ENCODE results near the gene USP14.

The USP14 gene

GRCh38 chr18:210075-210474, 51.7 kb downstream of the USP14 start:
- Histone ChIP-seq H3K36me3 (ENCODE audit: control insufficient read depth, insufficient read depth, low read length) (peaks cover 6% of the 10 kb centered on the region; the same call in 1 of the 2 replicates), H3K4me3 (ENCODE audit: low read length) (no peak overlapping the region), H3K27ac (ENCODE audit: low read length) (no peak overlapping the region), H3K9me3 (ENCODE audit: control insufficient read depth, insufficient read depth, low read length) (no peaks in the 10 kb centered on the region), H3K27me3 (ENCODE audit: control insufficient read depth, insufficient read depth, low read length) (no peaks in the 10 kb centered on the region), H3K4me1 (ENCODE audit: control insufficient read depth, insufficient read depth, low read length) (no peaks in the 10 kb centered on the region)
- no CpG with 5 or more reads among the region's 1 CpG for WGBS (ENCODE audit: insufficient coverage, insufficient read length)
- no peak for DNase-seq (ENCODE audit: low read depth, low spot score)

DNA sequence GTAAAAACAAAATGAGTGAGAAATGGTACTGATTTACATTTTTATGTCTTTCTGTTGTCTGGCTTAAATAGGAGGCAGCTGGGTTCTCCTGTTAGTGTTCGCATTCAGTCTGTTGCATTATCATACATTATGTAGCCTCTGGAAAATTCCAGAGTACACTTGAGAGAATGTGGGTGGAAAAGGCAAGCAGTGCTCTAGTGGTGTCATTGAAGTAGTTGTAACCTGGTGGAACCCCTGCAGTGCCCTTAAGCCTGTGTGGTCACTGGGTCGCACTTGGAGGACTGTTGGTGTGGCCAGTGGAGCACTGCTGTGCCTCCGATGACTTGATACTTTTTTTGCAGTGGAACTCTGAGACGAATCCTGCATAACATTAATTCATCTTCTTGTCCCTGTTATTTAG, 52.4 kb downstream of the USP14 start:
- Histone ChIP-seq H3K36me3 (ENCODE audit: control insufficient read depth, insufficient read depth, low read length) (peaks cover 9% of the 10 kb centered on the region; the same call in 1 of the 2 replicates), H3K4me3 (ENCODE audit: low read length) (no peak overlapping the region), H3K9me3 (ENCODE audit: control insufficient read depth, insufficient read depth, low read length) (no peaks in the 10 kb centered on the region), H3K27ac (ENCODE audit: low read length) (no peak overlapping the region), H3K27me3 (ENCODE audit: control insufficient read depth, insufficient read depth, low read length) (no peaks in the 10 kb centered on the region), H3K4me1 (ENCODE audit: control insufficient read depth, insufficient read depth, low read length) (no peaks in the 10 kb centered on the region)
- no CpG with 5 or more reads among the region's 4 CpGs for WGBS (ENCODE audit: insufficient coverage, insufficient read length)
- DNase-seq (ENCODE audit: low read depth, low spot score) = no peak

DNA sequence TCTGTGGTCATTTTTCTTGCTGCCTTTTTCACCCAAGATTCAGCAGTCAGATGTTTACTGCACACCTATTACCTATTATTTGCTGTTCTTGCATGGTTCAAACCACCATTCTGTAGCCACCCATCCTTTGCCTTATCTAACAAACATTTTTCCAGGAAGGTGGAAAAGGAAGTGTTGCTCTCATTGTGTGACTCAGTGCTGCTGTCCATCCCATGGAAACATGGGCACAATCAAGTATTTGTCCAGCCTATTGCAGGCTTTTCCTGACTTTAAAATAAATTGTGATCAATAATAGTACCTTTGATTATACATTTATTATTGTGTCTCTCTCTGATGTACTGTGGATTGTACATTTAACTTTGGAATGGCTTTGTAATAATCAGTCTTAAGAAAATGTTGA, 53.2 kb downstream of the USP14 start:
- peaks cover 9% of the 10 kb centered on the region; the same call in 1 of the 2 replicates for H3K36me3 ChIP-seq (ENCODE audit: control insufficient read depth, insufficient read depth, low read length)
- no peaks in the 10 kb centered on the region for H3K27me3 ChIP-seq (ENCODE audit: control insufficient read depth, insufficient read depth, low read length)
- H3K9me3 ChIP-seq (ENCODE audit: control insufficient read depth, insufficient read depth, low read length) = no peaks in the 10 kb centered on the region
- DNase-seq (ENCODE audit: low read depth, low spot score) = no peak
- no peak overlapping the region for H3K4me3 ChIP-seq (ENCODE audit: low read length)
- no peaks in the 10 kb centered on the region for H3K4me1 ChIP-seq (ENCODE audit: control insufficient read depth, insufficient read depth, low read length)
- H3K27ac ChIP-seq (ENCODE audit: low read length) = no peak overlapping the region

GRCh38 chr18:212780-213179, 54.4 kb downstream of the USP14 start:
- WGBS (ENCODE audit: insufficient coverage, insufficient read length) = no CpG with 5 or more reads among the region's 1 CpG

GRCh38 chr18:213505-213904, 55.1 kb downstream of the USP14 start:
- Histone ChIP-seq H3K27ac (ENCODE audit: low read length) (no peak overlapping the region), H3K36me3 (ENCODE audit: control insufficient read depth, insufficient read depth, low read length) (peaks cover 9% of the 10 kb centered on the region; the same call in 1 of the 2 replicates), H3K4me1 (ENCODE audit: control insufficient read depth, insufficient read depth, low read length) (no peaks in the 10 kb centered on the region), H3K4me3 (ENCODE audit: low read length) (no peak overlapping the region), H3K9me3 (ENCODE audit: control insufficient read depth, insufficient read depth, low read length) (peaks cover 2% of the 10 kb centered on the region; the same call in 1 of the 2 replicates), H3K27me3 (ENCODE audit: control insufficient read depth, insufficient read depth, low read length) (no peaks in the 10 kb centered on the region)
- no peak for DNase-seq (ENCODE audit: low read depth, low spot score)
- no CpG with 5 or more reads among the region's 4 CpGs for WGBS (ENCODE audit: insufficient coverage, insufficient read length)

More at GRCh38 chr18:212780-213179, 54.4 kb downstream of the USP14 start:
- Histone ChIP-seq H3K9me3 (ENCODE audit: control insufficient read depth, insufficient read depth, low read length) (no peaks in the 10 kb centered on the region), H3K27ac (ENCODE audit: low read length) (no peak overlapping the region), H3K27me3 (ENCODE audit: control insufficient read depth, insufficient read depth, low read length) (no peaks in the 10 kb centered on the region), H3K4me1 (ENCODE audit: control insufficient read depth, insufficient read depth, low read length) (no peaks in the 10 kb centered on the region), H3K4me3 (ENCODE audit: low read length) (no peak overlapping the region), H3K36me3 (ENCODE audit: control insufficient read depth, insufficient read depth, low read length) (peaks cover 9% of the 10 kb centered on the region; the same call in 1 of the 2 replicates)
- DNase-seq (ENCODE audit: low read depth, low spot score) = no peak

- H3K27ac ChIP-seq (ENCODE audit: low read length) = no peak overlapping the region
- no peak overlapping the region for H3K4me3 ChIP-seq (ENCODE audit: low read length)
- H3K4me1 ChIP-seq (ENCODE audit: control insufficient read depth, insufficient read depth, low read length) = no peaks in the 10 kb centered on the region
- H3K9me3 ChIP-seq (ENCODE audit: control insufficient read depth, insufficient read depth, low read length) = peaks cover 2% of the 10 kb centered on the region; the same call in 1 of the 2 replicates
- DNase-seq (ENCODE audit: low read depth, low spot score) = no peak
- no CpG with 5 or more reads among the region's 3 CpGs for WGBS (ENCODE audit: insufficient coverage, insufficient read length)
- H3K36me3 ChIP-seq (ENCODE audit: control insufficient read depth, insufficient read depth, low read length) = peaks cover 9% of the 10 kb centered on the region; the same call in 1 of the 2 replicates
- H3K27me3 ChIP-seq (ENCODE audit: control insufficient read depth, insufficient read depth, low read length) = no peaks in the 10 kb centered on the region
Observed at GRCh38 chr18:213966-214365, 55.6 kb downstream of the USP14 start.

GRCh38 chr18:215448-216010, 57.2 kb downstream of the USP14 start:
- Histone ChIP-seq H3K4me1 (ENCODE audit: control insufficient read depth, insufficient read depth, low read length) (no peaks in the 10 kb centered on the region), H3K27me3 (ENCODE audit: control insufficient read depth, insufficient read depth, low read length) (no peaks in the 10 kb centered on the region), H3K9me3 (ENCODE audit: control insufficient read depth, insufficient read depth, low read length) (peaks cover 2% of the 10 kb centered on the region; the same call in 1 of the 2 replicates), H3K4me3 (ENCODE audit: low read length) (no peak overlapping the region), H3K27ac (ENCODE audit: low read length) (no peak overlapping the region), H3K36me3 (ENCODE audit: control insufficient read depth, insufficient read depth, low read length) (peaks cover 9% of the 10 kb centered on the region; the same call in 1 of the 2 replicates)
- DNase-seq (ENCODE audit: low read depth, low spot score) = no peak
- no CpG with 5 or more reads among the region's 5 CpGs for WGBS (ENCODE audit: insufficient coverage, insufficient read length)

GRCh38 chr18:217532-218336, 59.4 kb downstream of the USP14 start:
- no peaks in the 10 kb centered on the region for H3K27me3 ChIP-seq (ENCODE audit: control insufficient read depth, insufficient read depth, low read length)
- no peak overlapping the region for H3K27ac ChIP-seq (ENCODE audit: low read length)
- peaks cover 5% of the 10 kb centered on the region; the same call in 1 of the 2 replicates for H3K36me3 ChIP-seq (ENCODE audit: control insufficient read depth, insufficient read depth, low read length)
- no peaks in the 10 kb centered on the region for H3K4me1 ChIP-seq (ENCODE audit: control insufficient read depth, insufficient read depth, low read length)
- WGBS (ENCODE audit: insufficient coverage, insufficient read length) = no CpG with 5 or more reads among the region's 5 CpGs
- no peak for DNase-seq (ENCODE audit: low read depth, low spot score)
- no peak overlapping the region for H3K4me3 ChIP-seq (ENCODE audit: low read length)
- H3K9me3 ChIP-seq (ENCODE audit: control insufficient read depth, insufficient read depth, low read length) = peaks cover 2% of the 10 kb centered on the region; the same call in 1 of the 2 replicates

DNA sequence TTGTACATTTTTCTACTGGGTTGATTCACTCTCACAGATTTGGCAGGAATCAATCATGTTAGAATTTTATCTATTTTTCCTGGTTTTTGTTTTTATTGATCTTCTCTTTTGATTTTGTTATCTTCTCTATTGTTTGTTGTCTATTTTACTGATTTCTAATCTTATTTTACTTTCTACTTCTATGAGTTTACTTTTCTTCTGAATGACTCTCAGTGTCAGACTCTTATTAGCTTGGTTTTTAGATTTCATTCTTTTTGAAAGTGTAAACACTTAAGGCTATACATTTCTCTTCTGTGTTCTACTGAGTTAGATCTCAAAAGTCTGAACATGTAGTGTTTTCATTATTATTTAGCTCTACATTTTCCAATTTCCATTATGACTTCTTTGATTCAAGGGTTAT, 62.4 kb downstream of the USP14 start:
- no peaks in the 10 kb centered on the region for H3K4me1 ChIP-seq (ENCODE audit: control insufficient read depth, insufficient read depth, low read length)
- peaks cover 2% of the 10 kb centered on the region; the same call in 1 of the 2 replicates for H3K9me3 ChIP-seq (ENCODE audit: control insufficient read depth, insufficient read depth, low read length)
- H3K27me3 ChIP-seq (ENCODE audit: control insufficient read depth, insufficient read depth, low read length) = no peaks in the 10 kb centered on the region
- H3K36me3 ChIP-seq (ENCODE audit: control insufficient read depth, insufficient read depth, low read length) = no peaks in the 10 kb centered on the region; the same call in 1 of the 2 replicates
- no peak overlapping the region for H3K27ac ChIP-seq (ENCODE audit: low read length)
- no peak for DNase-seq (ENCODE audit: low read depth, low spot score)
- no peak overlapping the region for H3K4me3 ChIP-seq (ENCODE audit: low read length)

DNA sequence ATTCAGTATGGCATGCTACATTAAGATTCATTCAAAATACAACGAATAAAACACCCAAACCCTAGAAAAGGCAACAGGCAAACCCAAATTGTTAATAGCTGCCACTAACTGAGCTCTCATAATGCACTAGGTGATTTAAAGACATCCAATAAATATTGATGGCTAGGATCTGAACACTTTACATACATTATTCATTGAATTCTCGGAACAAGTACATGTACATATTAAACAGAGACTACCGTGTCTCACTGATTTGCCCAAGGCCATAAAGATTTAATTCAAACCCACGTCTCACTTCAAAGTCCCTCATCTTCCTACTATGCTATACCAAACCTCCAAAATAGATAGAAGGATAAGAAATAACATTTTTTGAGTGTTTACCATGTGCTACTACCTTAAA, 67.4 kb downstream of the USP14 start:
- Histone ChIP-seq H3K4me1 (ENCODE audit: control insufficient read depth, insufficient read depth, low read length) (no peaks in the 10 kb centered on the region), H3K4me3 (ENCODE audit: low read length) (no peak overlapping the region), H3K27me3 (ENCODE audit: control insufficient read depth, insufficient read depth, low read length) (no peaks in the 10 kb centered on the region), H3K27ac (ENCODE audit: low read length) (no peak overlapping the region), H3K9me3 (ENCODE audit: control insufficient read depth, insufficient read depth, low read length) (no peaks in the 10 kb centered on the region), H3K36me3 (ENCODE audit: control insufficient read depth, insufficient read depth, low read length) (no peaks in the 10 kb centered on the region; the same call in 1 of the 2 replicates)
- no CpG with 5 or more reads among the region's 4 CpGs for WGBS (ENCODE audit: insufficient coverage, insufficient read length)
- no peak for DNase-seq (ENCODE audit: low read depth, low spot score)
